NCI-H774 (cell line): ENCODE data around the gene XRCC5.
A peak's percentile ranks its signal among the peaks of the same experiment; 100 is the strongest.
"Not testable (repeated sequence)": the region's sequence is repeated elsewhere in the genome, so short reads cannot be mapped to it uniquely, and the experiment has no call there.

Experiments used
- DNase-seq: peaks from one replicate; lab custom pipeline; 2025; lab: John Stamatoyannopoulos, UW

Gene XRCC5

DNA sequence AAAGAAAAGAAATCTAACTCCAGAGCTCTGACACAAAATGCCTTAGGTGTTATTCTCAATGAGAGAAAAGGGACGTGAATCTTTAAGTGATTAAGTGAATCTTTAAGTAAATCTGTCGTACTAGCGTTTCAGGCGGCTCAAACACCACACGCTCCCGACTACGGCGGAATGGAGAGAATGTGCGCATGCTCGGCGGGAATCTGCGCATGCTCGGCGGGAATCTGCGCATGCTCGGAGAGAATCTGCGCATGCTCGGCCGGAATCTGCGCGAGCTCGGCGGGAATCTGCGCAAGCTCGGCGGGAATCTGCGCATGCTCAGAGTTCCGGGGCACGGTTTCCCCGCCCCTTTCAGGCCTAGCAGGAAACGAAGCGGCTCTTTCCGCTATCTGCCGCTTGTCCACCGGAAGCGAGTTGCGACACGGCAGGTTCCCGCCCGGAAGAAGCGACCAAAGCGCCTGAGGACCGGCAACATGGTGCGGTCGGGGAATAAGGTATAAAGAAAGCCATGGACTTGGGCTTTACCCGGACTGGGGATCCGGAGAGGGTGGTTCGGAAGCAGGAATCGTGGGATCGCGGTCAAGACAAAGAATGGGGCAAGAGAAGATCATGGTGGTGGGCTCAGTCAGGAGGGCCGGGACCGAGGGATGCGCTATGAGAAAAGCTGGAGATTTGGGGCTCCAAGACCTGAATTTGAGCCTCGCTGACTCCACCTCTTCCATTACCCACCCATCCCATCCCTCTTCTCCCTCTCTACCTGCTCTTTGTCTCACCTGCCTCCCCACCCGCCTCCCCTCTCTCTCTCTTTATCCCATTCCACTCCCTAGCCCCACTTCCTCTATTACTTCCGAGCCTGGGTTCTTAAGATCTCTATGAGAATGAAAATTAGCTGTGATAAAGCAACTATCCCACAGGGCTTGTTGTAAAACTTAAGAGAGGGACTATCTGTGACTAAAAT, at the start of gene XRCC5:
TSS of gene XRCC5 (plus strand) at position 382 of the 955 bp plus-strand sequence. CDS start at position 471, 89 bp downstream.
- DNase-seq = peak; percentile 97

DNA sequence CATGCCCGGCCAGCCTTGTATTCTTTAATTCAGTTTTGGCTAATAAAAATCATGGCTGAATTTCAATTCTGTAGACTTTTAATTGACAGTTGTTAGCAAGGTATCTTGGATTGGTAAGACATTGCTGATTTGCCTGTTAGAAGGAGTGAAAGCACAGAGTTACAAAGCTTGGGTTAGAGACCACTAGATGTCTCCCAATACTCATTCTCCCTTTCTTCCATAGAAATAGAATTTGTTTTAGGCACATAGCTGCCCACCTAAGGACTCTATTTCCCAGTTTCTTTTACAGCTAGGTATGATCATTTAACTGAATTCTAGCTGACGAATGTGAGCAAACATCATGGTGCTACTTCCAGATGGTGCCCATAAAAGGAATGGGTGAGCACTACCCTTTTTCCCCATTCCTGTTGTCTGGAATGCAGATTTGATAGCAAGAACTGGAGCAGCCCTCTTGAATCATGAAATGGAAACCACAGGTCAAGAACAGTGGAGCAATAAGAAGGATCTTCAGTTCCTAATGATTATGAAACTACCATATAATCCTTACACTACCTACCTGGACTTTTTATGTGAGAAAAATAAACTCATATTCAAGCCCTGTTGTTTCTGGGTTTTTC, 45.0 kb upstream of the XRCC5 start:
- DNase-seq = no peak

DNA sequence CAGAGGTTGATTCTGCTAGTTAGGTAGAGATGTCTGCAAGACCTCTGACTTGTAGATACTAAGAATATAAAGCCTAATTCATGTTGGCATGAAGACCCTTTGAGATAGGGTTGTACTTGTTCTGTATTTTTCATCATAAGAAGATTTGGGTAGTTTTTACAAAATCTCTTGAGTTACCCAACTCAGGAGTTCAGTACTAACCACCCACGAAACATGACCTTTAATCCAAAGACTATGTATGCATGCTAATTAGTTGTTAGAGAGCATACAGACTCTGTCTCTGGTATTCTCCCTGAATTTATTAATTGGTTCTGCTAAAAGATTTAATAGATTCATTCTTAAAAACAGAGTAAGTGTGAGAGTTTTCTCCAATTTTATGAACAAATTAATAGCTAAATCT, 44.5 kb upstream of the XRCC5 start:
- DNase-seq = no peak

- DNase-seq = no peak
Measured at GRCh38 chr2:216066230-216066629, 42.9 kb upstream of the XRCC5 start.

GRCh38 chr2:216069028-216069427, 40.1 kb upstream of the XRCC5 start:
- no peak for DNase-seq

- DNase-seq = no peak
Measured at GRCh38 chr2:216070195-216070594, 39.0 kb upstream of the XRCC5 start.

- DNase-seq = no peak
Measured at GRCh38 chr2:216071111-216071851, 37.9 kb upstream of the XRCC5 start.

GRCh38 chr2:216072473-216072872, 36.7 kb upstream of the XRCC5 start:
- DNase-seq = no peak

- DNase-seq = no peak
Measured at GRCh38 chr2:216073773-216074172, 35.4 kb upstream of the XRCC5 start.

- DNase-seq = no peak
Measured at GRCh38 chr2:216074380-216074779, 34.8 kb upstream of the XRCC5 start.

- no peak for DNase-seq
Measured at GRCh38 chr2:216074794-216075193, 34.4 kb upstream of the XRCC5 start.

- no peak for DNase-seq
Measured at GRCh38 chr2:216075510-216076485, 33.4 kb upstream of the XRCC5 start.

- no peak for DNase-seq
Measured at GRCh38 chr2:216078776-216079175, 30.4 kb upstream of the XRCC5 start.

GRCh38 chr2:216080048-216080447, 29.1 kb upstream of the XRCC5 start:
- DNase-seq = not testable (repeated sequence)

GRCh38 chr2:216081012-216081411, 28.1 kb upstream of the XRCC5 start:
- DNase-seq = no peak

GRCh38 chr2:216081487-216082116, 27.5 kb upstream of the XRCC5 start, which contains the start of the genes PECR and TMEM169:
Gene PECR (minus strand): TSS chr2:216081809. CDS start chr2:216081741, 68 bp downstream.
Gene TMEM169 (plus strand): TSS chr2:216081919. CDS start chr2:216095964, 14,045 bp downstream.
- peak; percentile 73 for DNase-seq

GRCh38 chr2:216082117-216082711, 26.9 kb upstream of the XRCC5 start:
- DNase-seq = no peak

GRCh38 chr2:216082805-216083204, 26.3 kb upstream of the XRCC5 start:
- DNase-seq = no peak

GRCh38 chr2:216083464-216084281, 25.5 kb upstream of the XRCC5 start:
- DNase-seq = no peak
